Fibroblast of lung (primary cell): ENCODE measurements around the gene HSPA9. TPM values are rescaled to one million over a fixed set of nuclear protein-coding genes. Genes with fewer than 3 reads are reported as not detected.

Experiments used
- DNase-seq, 2 donors: peaks; one replicate each; pipeline versions ENCODE4 v3.0.0 to v3.0.0-alpha.2; 2010; ENCODE audit warnings: low read depth in 2 of 2
- H2AFZ ChIP-seq: 2 replicates; pipeline ENCODE4 v1.5.1; 2012; ENCODE audit warnings: low read length, control low read depth, inconsistent platforms
- H3K27ac ChIP-seq: 2 replicates; pipeline ENCODE4 v1.5.1; 2011; ENCODE audit warnings: low read length, control low read depth; ENCODE audit not compliant: insufficient read depth
- H3K27me3 ChIP-seq: 2 replicates; pipeline ENCODE4 v1.5.1; 2011; ENCODE audit warnings: mild to moderate bottlenecking, low read length; ENCODE audit not compliant: control insufficient read depth, insufficient read depth
- H3K36me3 ChIP-seq: 2 replicates; pipeline ENCODE4 v1.5.1; 2011; ENCODE audit warnings: low read length; ENCODE audit not compliant: control insufficient read depth, insufficient read depth
- H3K4me1 ChIP-seq: 2 replicates; pipeline ENCODE4 v1.5.1; 2011; ENCODE audit warnings: low read length; ENCODE audit not compliant: control insufficient read depth, insufficient read depth; ENCODE audit errors: extremely low read depth
- H3K4me2 ChIP-seq: 2 replicates; pipeline ENCODE4 v1.5.1; 2011; ENCODE audit warnings: low read length, control low read depth; ENCODE audit not compliant: insufficient read depth; ENCODE audit errors: extremely low read depth
- H3K4me3 ChIP-seq, 4 experiments: fragments of 200-600 bp in 1 of 4; sonication (generic) in 1 of 4; replicated peaks in 1 of 4; 2 replicates each; pipeline ENCODE4 v1.5.1; 2011 to 2016; ENCODE audit warnings: low read length in 4 of 4, low read depth in 3 of 4, mild to moderate bottlenecking in 3 of 4, control low read depth in 2 of 4, inconsistent platforms in 1 of 4, mixed read lengths in 1 of 4; ENCODE audit not compliant: insufficient read depth in 1 of 4; ENCODE audit errors: control extremely low read depth in 1 of 4
- H3K79me2 ChIP-seq: 2 replicates; pipeline ENCODE4 v1.5.1; 2012; ENCODE audit warnings: mild to moderate bottlenecking, low read length, inconsistent platforms; ENCODE audit not compliant: control insufficient read depth, insufficient read depth
- H3K9ac ChIP-seq: 2 replicates; pipeline ENCODE4 v1.5.1; 2011; ENCODE audit warnings: mild to moderate bottlenecking, low read length, control low read depth; ENCODE audit not compliant: insufficient read depth
- H3K9me3 ChIP-seq: 2 replicates; pipeline ENCODE4 v1.5.1; 2012; ENCODE audit warnings: low read depth, low read length; ENCODE audit not compliant: control insufficient read depth, insufficient read depth
- H4K20me1 ChIP-seq: 2 replicates; pipeline ENCODE4 v1.5.1; 2011; ENCODE audit warnings: low read length; ENCODE audit not compliant: control insufficient read depth, insufficient read depth; ENCODE audit errors: extremely low read depth
- CTCF ChIP-seq, 2 donors: IDR thresholded peaks in 1 of 2; conservative IDR thresholded peaks in 1 of 2; 1 replicate in 1 of 2; 2 replicates in 1 of 2; pipeline ENCODE4 v1.5.1; 2011 to 2012; ENCODE audit warnings: low read length in 2 of 2, control low read depth in 1 of 2, inconsistent platforms in 1 of 2, low read depth in 1 of 2, mild to moderate bottlenecking in 1 of 2
- EZH2 ChIP-seq: IDR thresholded peaks from 2 replicates; pipeline ENCODE4 v1.5.1; 2012; ENCODE audit warnings: low read length, control low read depth, mild to moderate bottlenecking; ENCODE audit errors: missing control alignments
- polyA plus RNA-seq, 2 donors: library from polyadenylated mRNA; depleted of rRNA in 1 of 2; stranded (reverse) in 1 of 2; unstranded in 1 of 2; fragments of >200 nt; gene quantifications; 2 replicates each; pipeline ENCODE4 v1.2.1, GENCODE V29; 2011 to 2012; ENCODE audit warnings: missing spikeins in 1 of 2
- total RNA-seq: library from RNA; depleted of rRNA; stranded (reverse); fragments of >200 nt; gene quantifications from 2 replicates; pipeline ENCODE4 v1.2.1, GENCODE V29; 2014

Gene HSPA9
- total and polyA plus RNA-seq, 2 donors (not counting 1 experiment from before 2014, with no cell fraction given), result 148 to 522 TPM

- Histone ChIP-seq H3K27ac (no peak overlapping the region), H3K4me2 (no peak overlapping the region)
- no peak for DNase-seq
Observed at GRCh38 chr5:138596105-138596881, 21.1 kb upstream of the HSPA9 start.

GRCh38 chr5:138595180-138595795 is 20.1 kb upstream of the HSPA9 start:
- peaks cover 12% of the 10 kb centered on the region for H3K27me3 ChIP-seq
- no peak for TF ChIP-seq CTCF (conservative IDR thresholded peaks at IDR 0.05 in 1 of 2, IDR thresholded peaks at IDR 0.05 in 1 of 2; ENCODE audit: low read depth in 1 of 2, low read length in 2 of 2)
- H3K4me2 ChIP-seq, result no peak overlapping the region

More at GRCh38 chr5:138596105-138596881, 21.1 kb upstream of the HSPA9 start:
- Histone ChIP-seq H4K20me1 (no peaks in the 10 kb centered on the region), H2AFZ (no peak overlapping the region), H3K4me1 (peaks cover 2% of the 10 kb centered on the region), H3K36me3 (no peaks in the 10 kb centered on the region), H3K79me2 (no peaks in the 10 kb centered on the region), H3K27me3 (peaks cover 12% of the 10 kb centered on the region), H3K9ac (no peak overlapping the region), H3K4me3 (no peak overlapping the region), H3K9me3 (no peaks in the 10 kb centered on the region)
- no peak for TF ChIP-seq CTCF (conservative IDR thresholded peaks at IDR 0.05 in 1 of 2, IDR thresholded peaks at IDR 0.05 in 1 of 2; ENCODE audit: low read depth in 1 of 2, low read length in 2 of 2)
- TF ChIP-seq EZH2, result no peak

GRCh38 chr5:138594305-138595058 is 19.3 kb upstream of the HSPA9 start:
- H3K9me3 ChIP-seq, result no peaks in the 10 kb centered on the region
- no peak for DNase-seq

More at GRCh38 chr5:138595180-138595795, 20.1 kb upstream of the HSPA9 start:
- Histone ChIP-seq H3K9me3 (no peaks in the 10 kb centered on the region), H2AFZ (no peak overlapping the region), H4K20me1 (no peaks in the 10 kb centered on the region), H3K4me3 (no peak overlapping the region), H3K4me1 (no peaks in the 10 kb centered on the region), H3K27ac (no peak overlapping the region), H3K36me3 (no peaks in the 10 kb centered on the region), H3K9ac (no peak overlapping the region), H3K79me2 (no peaks in the 10 kb centered on the region)
- DNase-seq, result no peak

More at GRCh38 chr5:138594305-138595058, 19.3 kb upstream of the HSPA9 start:
- peak in 1 of 2 donors; percentile 44 for TF ChIP-seq CTCF (conservative IDR thresholded peaks at IDR 0.05 in 1 of 2, IDR thresholded peaks at IDR 0.05 in 1 of 2; ENCODE audit: low read depth in 1 of 2, low read length in 2 of 2)
- TF ChIP-seq EZH2, result no peak
- Histone ChIP-seq H3K4me3 (no peak overlapping the region), H3K27me3 (peaks cover 12% of the 10 kb centered on the region), H4K20me1 (no peaks in the 10 kb centered on the region), H3K4me1 (no peaks in the 10 kb centered on the region), H3K27ac (no peak overlapping the region), H3K4me2 (no peak overlapping the region), H3K9ac (no peak overlapping the region), H3K79me2 (no peaks in the 10 kb centered on the region), H3K36me3 (no peaks in the 10 kb centered on the region), H2AFZ (no peak overlapping the region)
